Measurements from ENCODE around the gene HCST. TPM values are rescaled to one million over a fixed set of nuclear protein-coding genes. Genes with fewer than 3 reads are reported as not detected.

HCST gene
- total RNA-seq, 1 donor from 2014 or later = 20.9 TPM

DNA sequence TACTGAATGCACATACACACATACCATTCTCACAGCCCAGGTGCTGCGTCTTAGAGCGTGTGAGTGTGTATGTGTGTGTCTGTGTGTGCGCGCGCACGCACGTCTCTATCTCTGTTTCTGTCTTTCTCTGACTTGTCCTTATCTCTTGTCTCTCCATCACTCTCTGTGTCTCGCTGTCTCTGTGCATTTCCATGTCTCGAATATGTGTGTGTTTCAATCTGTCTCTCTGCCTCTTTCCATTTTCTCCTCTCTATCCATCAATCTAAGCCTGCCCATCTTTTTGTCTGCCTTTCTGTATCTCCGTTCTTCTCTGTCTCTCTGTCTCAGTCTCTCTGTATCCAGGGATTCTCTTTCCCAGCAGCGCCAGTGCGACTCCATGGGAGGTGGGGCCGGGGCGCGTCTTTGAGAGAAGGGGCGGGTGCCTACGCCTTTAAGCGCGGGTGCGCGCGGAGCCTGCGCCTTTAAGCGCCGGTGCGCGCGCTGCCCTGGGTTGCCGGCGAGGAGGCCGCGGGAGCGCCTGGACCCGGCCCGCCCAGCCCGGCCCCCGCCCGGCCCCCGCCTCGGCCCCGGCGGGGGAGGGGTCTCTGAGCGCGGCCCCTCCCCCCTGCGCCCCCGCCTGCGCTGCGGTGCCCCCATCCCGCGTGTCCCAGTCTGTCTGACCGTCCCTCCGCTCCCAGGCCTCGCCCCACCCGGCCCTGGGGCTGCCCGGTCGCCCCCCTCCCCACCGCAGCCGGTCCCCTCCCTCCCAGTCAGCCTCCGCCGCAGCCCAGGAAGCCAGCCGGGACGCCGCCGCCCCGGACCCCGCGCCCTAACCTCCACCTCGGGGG lies 33.8 kb downstream of the HCST start, which contains the start of gene LRFN3:
Gene LRFN3, plus strand, starts transcription at position 464 of the 827 bp plus-strand sequence. CDS start 3,052 bp downstream, outside the sequence.
- no peak for DNase-seq (ENCODE audit: low spot score)

DNA sequence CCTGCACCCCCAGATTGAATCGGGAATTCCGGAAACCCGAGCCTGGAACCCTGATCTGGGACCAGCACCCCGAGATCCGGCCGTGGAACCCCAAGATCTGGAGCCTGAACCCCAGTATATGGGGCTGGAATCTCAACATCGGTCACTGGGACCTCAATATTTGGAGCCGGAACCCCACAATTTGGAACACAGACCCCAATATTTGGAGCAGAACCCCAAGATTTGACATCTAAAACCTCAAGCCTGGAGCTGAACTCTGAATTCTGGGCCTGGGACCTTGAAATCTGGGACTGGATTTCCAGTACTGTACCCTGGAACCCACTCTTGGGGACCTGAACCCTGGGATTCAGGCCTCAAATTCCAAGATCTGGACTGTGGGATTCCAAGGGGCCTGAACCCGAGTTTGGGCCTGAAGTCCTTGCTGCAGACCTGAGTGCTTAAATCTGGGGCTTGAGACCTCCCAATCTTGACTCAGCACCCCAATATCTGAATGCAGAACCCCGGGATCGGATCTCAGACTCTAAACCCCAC lies 34.5 kb downstream of the HCST start:
- no peak for DNase-seq (ENCODE audit: low spot score)

GRCh38 chr19:35937345-35938281 lies 35.3 kb downstream of the HCST start:
- DNase-seq (ENCODE audit: low spot score) = no peak

DNA sequence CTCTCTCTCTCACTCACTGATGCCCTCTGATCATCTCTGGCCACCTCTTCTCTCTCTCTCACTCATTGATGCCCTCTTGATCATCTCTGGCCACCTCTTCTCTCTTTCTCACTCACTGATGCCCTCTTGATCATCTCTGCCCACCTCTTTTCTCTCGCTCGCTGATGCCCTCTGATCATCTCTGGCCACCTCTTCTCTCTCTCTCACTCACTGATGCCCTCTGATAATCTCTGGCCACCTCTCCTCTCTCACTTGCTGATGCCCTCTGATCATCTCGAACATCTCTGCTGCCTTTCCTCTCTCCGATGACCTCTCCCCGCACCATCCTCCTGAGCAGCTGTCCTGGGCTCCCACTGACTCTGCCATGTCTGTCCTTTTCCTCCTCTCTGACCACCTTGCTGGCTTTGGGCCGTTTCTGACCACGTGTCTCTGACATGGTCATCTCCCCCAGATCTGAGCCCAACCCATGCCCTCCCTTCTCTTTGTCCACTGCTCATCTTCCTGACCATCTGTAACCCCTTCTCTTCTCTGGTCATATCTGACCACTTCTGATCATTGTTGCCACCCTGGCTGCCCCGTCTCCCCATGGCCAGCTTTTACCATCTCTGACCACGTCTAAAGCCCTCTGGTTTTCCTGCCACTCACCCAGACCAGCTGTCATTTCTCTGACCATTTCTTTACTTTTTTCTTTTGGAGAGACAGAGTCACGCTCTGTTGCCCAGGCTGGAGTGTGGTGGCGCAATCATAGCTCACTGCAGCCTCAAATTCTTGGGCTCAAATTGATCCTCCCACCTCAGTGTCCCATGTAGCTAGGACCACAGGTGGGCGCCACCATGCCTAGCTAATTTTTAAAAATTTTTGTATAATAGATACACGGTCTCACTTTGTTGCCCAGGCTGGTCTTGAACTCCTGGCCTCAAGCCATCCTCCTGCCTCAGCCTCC lies 36.2 kb downstream of the HCST start:
- no peak for DNase-seq (ENCODE audit: low spot score)

DNA sequence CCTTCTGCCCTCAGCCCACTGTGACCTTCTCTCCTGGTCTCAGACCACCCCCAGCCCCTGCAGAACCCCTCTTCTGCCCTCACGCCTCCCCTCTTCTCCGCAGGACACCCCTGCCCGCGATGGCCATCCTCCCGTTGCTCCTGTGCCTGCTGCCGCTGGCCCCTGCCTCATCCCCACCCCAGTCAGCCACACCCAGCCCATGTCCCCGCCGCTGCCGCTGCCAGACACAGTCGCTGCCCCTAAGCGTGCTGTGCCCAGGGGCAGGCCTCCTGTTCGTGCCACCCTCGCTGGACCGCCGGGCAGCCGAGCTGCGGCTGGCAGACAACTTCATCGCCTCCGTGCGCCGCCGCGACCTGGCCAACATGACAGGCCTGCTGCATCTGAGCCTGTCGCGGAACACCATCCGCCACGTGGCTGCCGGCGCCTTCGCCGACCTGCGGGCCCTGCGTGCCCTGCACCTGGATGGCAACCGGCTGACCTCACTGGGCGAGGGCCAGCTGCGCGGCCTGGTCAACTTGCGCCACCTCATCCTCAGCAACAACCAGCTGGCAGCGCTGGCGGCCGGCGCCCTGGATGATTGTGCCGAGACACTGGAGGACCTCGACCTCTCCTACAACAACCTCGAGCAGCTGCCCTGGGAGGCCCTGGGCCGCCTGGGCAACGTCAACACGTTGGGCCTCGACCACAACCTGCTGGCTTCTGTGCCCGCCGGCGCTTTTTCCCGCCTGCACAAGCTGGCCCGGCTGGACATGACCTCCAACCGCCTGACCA lies 37.2 kb downstream of the HCST start:
- no peak for DNase-seq (ENCODE audit: low spot score)

- DNase-seq (ENCODE audit: low spot score) = no peak
Measured at GRCh38 chr19:35940078-35940775, 37.9 kb downstream of the HCST start.

- no peak for DNase-seq (ENCODE audit: low spot score)
Measured at GRCh38 chr19:35940839-35941238, 38.5 kb downstream of the HCST start.

- no peak for DNase-seq (ENCODE audit: low spot score)
Measured at GRCh38 chr19:35942235-35942634, 39.9 kb downstream of the HCST start.

DNA sequence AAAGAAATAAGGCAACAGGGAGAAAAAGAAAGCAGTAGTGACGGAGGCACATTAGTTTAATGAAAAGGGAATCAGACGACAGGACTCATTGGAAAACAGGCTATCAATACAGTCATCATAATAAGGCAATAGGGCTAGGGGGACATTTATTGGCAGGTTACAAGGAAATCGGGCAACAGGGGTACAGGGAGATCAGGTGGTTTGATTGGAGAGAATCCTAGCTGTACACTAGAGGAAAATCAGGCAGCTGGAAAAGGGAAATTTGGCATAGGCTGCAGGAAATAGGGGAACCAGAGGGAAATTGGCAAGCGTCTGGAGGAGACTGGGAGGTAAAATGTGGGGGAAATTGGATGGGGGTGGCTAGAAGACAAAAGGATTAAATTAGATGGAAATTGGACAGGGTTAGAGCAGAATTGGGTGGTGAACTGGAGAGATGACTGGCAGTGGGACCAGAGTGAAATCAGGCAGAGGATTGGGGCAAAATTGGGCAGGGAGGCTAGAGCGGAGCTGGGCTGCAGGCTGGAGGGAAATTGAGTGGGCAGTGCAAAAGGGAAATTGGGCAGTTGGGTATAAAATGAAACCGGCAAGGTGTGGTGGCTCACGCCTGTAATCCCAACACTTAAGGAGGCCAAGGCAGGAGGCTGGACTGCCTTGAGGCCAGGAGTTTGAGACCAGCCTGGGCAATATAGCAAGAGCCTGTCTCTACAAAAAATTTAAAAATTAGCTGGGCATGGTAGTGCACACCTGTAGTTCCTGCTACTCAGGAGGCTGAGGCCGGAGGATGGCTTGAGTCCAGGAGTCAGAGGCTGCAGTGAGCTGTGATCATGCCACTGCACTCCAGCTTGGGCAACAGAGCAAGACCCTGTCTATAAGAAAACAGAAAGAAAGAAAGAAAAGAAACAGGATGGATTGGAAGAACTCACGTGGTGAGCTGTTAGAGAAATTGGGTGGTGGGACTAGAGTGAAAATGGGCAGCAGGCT lies 41.3 kb downstream of the HCST start:
- DNase-seq (ENCODE audit: low spot score) = no peak

DNA sequence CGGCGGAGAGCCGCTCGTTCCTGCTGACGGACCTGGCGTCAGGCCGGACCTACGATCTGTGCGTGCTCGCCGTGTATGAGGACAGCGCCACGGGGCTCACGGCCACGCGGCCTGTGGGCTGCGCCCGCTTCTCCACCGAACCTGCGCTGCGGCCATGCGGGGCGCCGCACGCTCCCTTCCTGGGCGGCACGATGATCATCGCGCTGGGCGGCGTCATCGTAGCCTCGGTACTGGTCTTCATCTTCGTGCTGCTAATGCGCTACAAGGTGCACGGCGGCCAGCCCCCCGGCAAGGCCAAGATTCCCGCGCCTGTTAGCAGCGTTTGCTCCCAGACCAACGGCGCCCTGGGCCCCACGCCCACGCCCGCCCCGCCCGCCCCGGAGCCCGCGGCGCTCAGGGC lies 42.2 kb downstream of the HCST start:
- no peak for DNase-seq (ENCODE audit: low spot score)

- DNase-seq (ENCODE audit: low spot score) = no peak
Measured at GRCh38 chr19:35945121-35945790, 42.9 kb downstream of the HCST start.

- DNase-seq (ENCODE audit: low spot score) = no peak
Measured at GRCh38 chr19:35946203-35946602, 43.9 kb downstream of the HCST start.

- DNase-seq (ENCODE audit: low spot score) = no peak
Measured at GRCh38 chr19:35949131-35949530, 46.8 kb downstream of the HCST start.
